Keratinocyte (primary cell): ENCODE results near the gene BMF. TPM values are rescaled to one million over a fixed set of nuclear protein-coding genes. Genes with fewer than 3 reads are reported as not detected.

Experiments
- DNase-seq: peaks from one replicate; pipeline ENCODE4 v3.0.0-alpha.2; 2011; ENCODE audit warnings: low read depth, missing footprints, low spot score
- FAIRE-seq: peaks from 2 replicates; lab custom pipeline; 2011; peaks lifted over from hg19 to GRCh38; lab: Jason Lieb, UNC
- H2AFZ ChIP-seq: 2 replicates; pipeline ENCODE4 v1.6.0; 2012; ENCODE audit warnings: low read length, control low read depth, inconsistent platforms; ENCODE audit not compliant: control insufficient read depth
- H3K27ac ChIP-seq: 2 replicates; pipeline ENCODE4 v1.5.1; 2011; ENCODE audit warnings: low read length; ENCODE audit not compliant: control insufficient read depth, insufficient read depth
- H3K27me3 ChIP-seq: 3 replicates; pipeline ENCODE4 v1.6.0; 2011; ENCODE audit warnings: low read length; ENCODE audit not compliant: control insufficient read depth, insufficient read depth; ENCODE audit errors: extremely low read depth
- H3K36me3 ChIP-seq, 2 experiments: 2 replicates in 1 of 2; 3 replicates in 1 of 2; pipeline ENCODE4 v1.5.1; 2011; ENCODE audit warnings: low read length in 2 of 2, mild to moderate bottlenecking in 1 of 2; ENCODE audit not compliant: control insufficient read depth in 2 of 2, insufficient read depth in 2 of 2; ENCODE audit errors: extremely low read depth in 1 of 2
- H3K4me1 ChIP-seq: 3 replicates; pipeline ENCODE4 v1.5.1; 2011; ENCODE audit warnings: low read length; ENCODE audit not compliant: control insufficient read depth, insufficient read depth; ENCODE audit errors: extremely low read depth
- H3K4me2 ChIP-seq: 3 replicates; pipeline ENCODE4 v1.6.0; 2011; ENCODE audit warnings: low read depth, low read length; ENCODE audit not compliant: control insufficient read depth, insufficient read depth; ENCODE audit errors: extremely low read depth
- H3K4me3 ChIP-seq, 3 experiments: fragments of 200-600 bp in 1 of 3; sonication (generic) in 1 of 3; 2 replicates in 2 of 3; 3 replicates in 1 of 3; pipeline ENCODE4 v1.5.1; 2011 to 2016; ENCODE audit warnings: low read length in 3 of 3, mild to moderate bottlenecking in 3 of 3, control low read depth in 2 of 3, inconsistent platforms in 1 of 3, low read depth in 1 of 3, mixed read lengths in 1 of 3, mixed run types in 1 of 3, moderate library complexity in 1 of 3; ENCODE audit not compliant: control insufficient read depth in 2 of 3, insufficient read depth in 2 of 3; ENCODE audit errors: extremely low read depth in 1 of 3
- H3K79me2 ChIP-seq: 2 replicates; pipeline ENCODE4 v1.6.0; 2012; ENCODE audit warnings: low read length; ENCODE audit not compliant: control insufficient read depth, insufficient read depth
- H3K9ac ChIP-seq: 3 replicates; pipeline ENCODE4 v1.6.0; 2011; ENCODE audit warnings: low read length; ENCODE audit not compliant: control insufficient read depth, insufficient read depth; ENCODE audit errors: extremely low read depth
- H3K9me1 ChIP-seq: 3 replicates; pipeline ENCODE4 v1.6.0; 2011; ENCODE audit warnings: low read length; ENCODE audit not compliant: control insufficient read depth, insufficient read depth; ENCODE audit errors: extremely low read depth
- H3K9me3 ChIP-seq: 2 replicates; pipeline ENCODE4 v1.5.1; 2012; ENCODE audit warnings: low read depth, low read length; ENCODE audit not compliant: control insufficient read depth
- H4K20me1 ChIP-seq: 3 replicates; pipeline ENCODE4 v1.6.0; 2011; ENCODE audit warnings: low read length; ENCODE audit not compliant: control insufficient read depth, insufficient read depth; ENCODE audit errors: extremely low read depth
- CTCF ChIP-seq, 3 experiments: IDR thresholded peaks in 1 of 3; conservative IDR thresholded peaks in 1 of 3; optimal IDR thresholded peaks in 1 of 3; 2 replicates in 2 of 3; 3 replicates in 1 of 3; pipeline versions ENCODE3 to v1.5.1; 2011; ENCODE audit warnings: low read length in 3 of 3, mild to moderate bottlenecking in 3 of 3, moderate library complexity in 2 of 3, control low read depth in 1 of 3, inconsistent platforms in 1 of 3; ENCODE audit not compliant: insufficient read depth in 2 of 3; ENCODE audit errors: extremely low read depth in 1 of 3
- EZH2 ChIP-seq: IDR thresholded peaks from one replicate; pipeline ENCODE4 v1.6.1; 2012; ENCODE audit warnings: inconsistent platforms, mild to moderate bottlenecking, low read length, moderate library complexity
- dilution Hi-C: fragments of 300-500 bp; cut with MboI; formaldehyde crosslinking; loops from one replicate; pipeline ENCODE4 v1.7.0; 2020; ENCODE audit warnings: low sequenced_read_pairs; ENCODE audit not compliant: extremely low pct_ligation_motif_present
- polyA plus RNA-seq, 5 experiments: library from polyadenylated mRNA; depleted of rRNA in 3 of 5; stranded (reverse) in 3 of 5; stranded (forward) in 1 of 5; unstranded in 1 of 5; fragments of >200 nt; gene quantifications; 1 replicate in 1 of 5; 2 replicates in 3 of 5; 3 replicates in 1 of 5; pipeline versions ENCODE4 v1.2.1 to v1.2.3, GENCODE V29; 2011 to 2012; ENCODE audit warnings: missing spikeins in 2 of 5, low read depth in 1 of 5, low replicate concordance in 1 of 5

Gene BMF
- polyA plus RNA-seq, 1 donor (not counting 4 experiments of a cell fraction or from before 2014, with no cell fraction given): 0.13 TPM

GRCh38 chr15:40059821-40060220, 48.9 kb downstream of the BMF start:
- Histone ChIP-seq H2AFZ (no peak overlapping the region), H3K27ac (no peak overlapping the region), H3K4me3 (no peak overlapping the region), H3K27me3 (peaks cover 5% of the 10 kb centered on the region), H3K36me3 (no peaks in the 10 kb centered on the region), H3K9ac (no peak overlapping the region), H4K20me1 (peaks cover 3% of the 10 kb centered on the region), H3K9me1 (peaks cover 4% of the 10 kb centered on the region), H3K9me3 (no peaks in the 10 kb centered on the region), H3K4me2 (no peak overlapping the region), H3K4me1 (peaks cover 37% of the 10 kb centered on the region), H3K79me2 (no peaks in the 10 kb centered on the region)
- TF ChIP-seq EZH2: no peak
- TF ChIP-seq CTCF (optimal IDR thresholded peaks at IDR 0.05 in 1 of 3, IDR thresholded peaks at IDR 0.05 in 1 of 3, conservative IDR thresholded peaks at IDR 0.05 in 1 of 3; ENCODE audit: extremely low read depth in 1 of 3, insufficient read depth in 2 of 3, low read length in 3 of 3): no peak
- DNase-seq: no peak
- no peak for FAIRE-seq
- dilution Hi-C loops: no loop called here

GRCh38 chr15:40058476-40059140, 50.1 kb downstream of the BMF start:
- Histone ChIP-seq H2AFZ (no peak overlapping the region), H3K9me3 (no peaks in the 10 kb centered on the region), H3K79me2 (no peaks in the 10 kb centered on the region), H3K27me3 (peaks cover 5% of the 10 kb centered on the region), H3K4me3 (no peak overlapping the region), H3K27ac (no peak overlapping the region), H3K36me3 (no peaks in the 10 kb centered on the region), H3K9ac (no peak overlapping the region), H3K9me1 (peaks cover 4% of the 10 kb centered on the region), H4K20me1 (peaks cover 3% of the 10 kb centered on the region), H3K4me1 (peaks cover 32% of the 10 kb centered on the region), H3K4me2 (no peak overlapping the region)
- dilution Hi-C loops: no loop called here
- FAIRE-seq (no peak), DNase-seq (no peak)
- TF ChIP-seq EZH2: no peak
- no peak for TF ChIP-seq CTCF (optimal IDR thresholded peaks at IDR 0.05 in 1 of 3, IDR thresholded peaks at IDR 0.05 in 1 of 3, conservative IDR thresholded peaks at IDR 0.05 in 1 of 3; ENCODE audit: extremely low read depth in 1 of 3, insufficient read depth in 2 of 3, low read length in 3 of 3)
